HCT116 (cell line): ENCODE measurements around the gene ANXA5. TPM values are rescaled to one million over a fixed set of nuclear protein-coding genes. Genes with fewer than 3 reads are reported as not detected.

Experiments used
- ATAC-seq: fragments of 200-7000 bp; cut with Tn5 transposase; 2 replicates; pipeline ENCODE4 v1.9.1; 2020; ENCODE audit warnings: mild to moderate bottlenecking, moderate library complexity
- BruUV-seq: library from RNA; stranded (reverse); fragments of 400-500 nt; replicated peaks from 2 replicates; lab custom pipeline; 2021; lab: Mats Ljungman, UMichigan
- CTCF ChIA-PET: fragments of 300-600 bp; sonication (Branson Sonifier 250); formaldehyde crosslinking; loops from one replicate; lab custom pipeline; 2021; ENCODE audit warnings: antibody characterized with exemption; lab: Charles Lee
- POLR2A ChIA-PET: fragments of 300-600, 350-600 bp; sonication (Branson Sonifier 250); formaldehyde crosslinking; loops from one replicate; lab custom pipeline; 2021; ENCODE audit warnings: antibody characterized with exemption; lab: Charles Lee
- RAD21 ChIA-PET, 2 experiments: fragments of 300-600 bp; sonication (Branson Sonifier 250); formaldehyde crosslinking; loops; one replicate each; lab custom pipeline; 2023; ENCODE audit warnings: low total read pairs in 2 of 2; ENCODE audit not compliant: uncharacterized antibody in 2 of 2, unreplicated experiment in 2 of 2, low non-redundant PET in 1 of 2; lab: Charles Lee
- DNase-seq: peaks from one replicate; pipeline ENCODE4 v3.0.0-alpha.2; 2010; ENCODE audit warnings: low read depth, low spot score
- H2AFZ ChIP-seq: fragments of 200-600 bp; shearing (Covaris generic), sonication (generic); 2 replicates; pipeline ENCODE4 v1.6.1; 2017; ENCODE audit warnings: low read depth, mixed run types, mixed read lengths, antibody characterized with exemption, low read length; ENCODE audit not compliant: poor library complexity, severe bottlenecking
- H3K27ac ChIP-seq: 2 replicates; pipeline ENCODE4 v1.5.1; 2012; ENCODE audit warnings: low read depth, low read length
- H3K27me3 ChIP-seq: fragments of 200-600 bp; sonication (generic); 2 replicates; pipeline ENCODE4 v1.6.1; 2016; ENCODE audit warnings: mixed run types, low read length, mixed read lengths; ENCODE audit not compliant: insufficient read depth
- H3K36me3 ChIP-seq, 2 experiments: fragments of 200-500 bp in 1 of 2; fragments of 200-600 bp in 1 of 2; sonication (Bioruptor generic) in 1 of 2; sonication (generic) in 1 of 2; 2 replicates each; pipeline versions ENCODE4 v1.5.1 to v1.6.1; 2014 to 2016; ENCODE audit warnings: low read length in 2 of 2, inconsistent platforms in 1 of 2, mixed read lengths in 1 of 2, mixed run types in 1 of 2; ENCODE audit not compliant: insufficient read depth in 2 of 2, control insufficient read depth in 1 of 2
- H3K4me1 ChIP-seq, 2 experiments: fragments of 200-600 bp in 1 of 2; sonication (generic) in 1 of 2; 2 replicates each; pipeline versions ENCODE4 v1.5.1 to v1.6.1; 2012 to 2017; ENCODE audit warnings: low read length in 2 of 2, inconsistent platforms in 1 of 2, mild to moderate bottlenecking in 1 of 2, mixed read lengths in 1 of 2, mixed run types in 1 of 2, moderate library complexity in 1 of 2; ENCODE audit not compliant: insufficient read depth in 2 of 2, control insufficient read depth in 1 of 2
- H3K4me2 ChIP-seq: fragments of 200-600 bp; sonication (generic); 2 replicates; pipeline ENCODE4 v1.6.1; 2017; ENCODE audit warnings: mixed run types, low read length, mixed read lengths
- H3K4me3 ChIP-seq, 2 experiments: fragments of 200-600 bp in 1 of 2; sonication (generic) in 1 of 2; replicated peaks in 1 of 2; 2 replicates each; pipeline ENCODE4 v1.5.1; 2011 to 2016; ENCODE audit warnings: low read length in 2 of 2, control low read depth in 1 of 2, low read depth in 1 of 2, mild to moderate bottlenecking in 1 of 2, mixed read lengths in 1 of 2, mixed run types in 1 of 2
- H3K79me2 ChIP-seq: fragments of 200-600 bp; sonication (generic); 2 replicates; pipeline ENCODE4 v1.6.1; 2017; ENCODE audit warnings: mild to moderate bottlenecking, mixed run types, low read length, moderate library complexity, mixed read lengths; ENCODE audit not compliant: insufficient read depth
- H3K9ac ChIP-seq: fragments of 200-600 bp; sonication (generic); 2 replicates; pipeline ENCODE4 v1.6.1; 2016; ENCODE audit warnings: low read length, mixed read lengths
- H3K9me2 ChIP-seq: fragments of 200-600 bp; sonication (generic), shearing (Covaris generic); 2 replicates; pipeline ENCODE4 v1.6.1; 2017; ENCODE audit warnings: mixed run types, mild to moderate bottlenecking, moderate library complexity; ENCODE audit not compliant: insufficient read depth
- H3K9me3 ChIP-seq, 2 experiments: fragments of 200-500 bp in 1 of 2; fragments of 200-600 bp in 1 of 2; sonication (Bioruptor generic) in 1 of 2; sonication (generic) in 1 of 2; 2 replicates each; pipeline ENCODE4 v1.6.1; 2014 to 2017; ENCODE audit warnings: low read length in 2 of 2, mixed read lengths in 2 of 2, inconsistent platforms in 1 of 2, low read depth in 1 of 2, mild to moderate bottlenecking in 1 of 2, mixed run types in 1 of 2, moderate library complexity in 1 of 2; ENCODE audit not compliant: control insufficient read depth in 1 of 2, insufficient read depth in 1 of 2
- H4K20me1 ChIP-seq: fragments of 200-600 bp; sonication (generic), shearing (Covaris generic); 2 replicates; pipeline ENCODE4 v1.6.1; 2017; ENCODE audit warnings: mixed run types, mild to moderate bottlenecking, moderate library complexity; ENCODE audit not compliant: insufficient read depth
- ATF3 ChIP-seq: IDR thresholded peaks from 2 replicates; pipeline ENCODE4 v1.6.1; 2012
- CBX3 ChIP-seq: IDR thresholded peaks from 2 replicates; pipeline ENCODE4 v1.6.1; 2012; ENCODE audit warnings: low read depth
- CEBPB ChIP-seq: IDR thresholded peaks from 2 replicates; pipeline ENCODE4 v1.6.1; 2012; ENCODE audit warnings: low read depth
- ELF1 ChIP-seq: IDR thresholded peaks from 2 replicates; pipeline ENCODE4 v1.6.1; 2012; ENCODE audit warnings: low read depth, borderline replicate concordance
- EZH2phosphoT487 ChIP-seq: fragments of 200-600 bp; IDR thresholded peaks from 2 replicates; pipeline ENCODE4 v1.6.1; 2018; ENCODE audit warnings: antibody characterized with exemption, borderline replicate concordance
- FOSL1 ChIP-seq: IDR thresholded peaks from 2 replicates; pipeline ENCODE4 v1.6.1; 2012; ENCODE audit warnings: low read depth
- POLR2A ChIP-seq: IDR thresholded peaks from 2 replicates; pipeline ENCODE4 v1.7.0; 2011; ENCODE audit warnings: borderline replicate concordance; ENCODE audit not compliant: insufficient read depth, insufficient read length; ENCODE audit errors: extremely low read depth
- POLR2AphosphoS5 ChIP-seq: IDR thresholded peaks from 2 replicates; pipeline ENCODE4 v1.6.1; 2011; ENCODE audit warnings: mild to moderate bottlenecking, low read depth, low read length, moderate library complexity
- RAD21 ChIP-seq: IDR thresholded peaks from 2 replicates; pipeline ENCODE4 v1.6.1; 2012; ENCODE audit warnings: low read depth, mild to moderate bottlenecking
- SIN3A ChIP-seq: IDR thresholded peaks from 2 replicates; pipeline ENCODE4 v1.6.1; 2012; ENCODE audit warnings: low read depth
- SRF ChIP-seq: IDR thresholded peaks from 2 replicates; pipeline ENCODE4 v1.6.1; 2012; ENCODE audit warnings: low read depth
- TCF7L2 ChIP-seq: IDR thresholded peaks from 2 replicates; pipeline ENCODE4 v1.7.0; 2011; ENCODE audit warnings: borderline replicate concordance, inconsistent platforms; ENCODE audit not compliant: insufficient read depth, insufficient read length; ENCODE audit errors: extremely low read depth
- YY1 ChIP-seq: IDR thresholded peaks from 2 replicates; pipeline ENCODE4 v1.6.1; 2011; ENCODE audit warnings: low read length, low read depth, moderate library complexity, mild to moderate bottlenecking; ENCODE audit not compliant: insufficient replicate concordance; ENCODE audit errors: extremely low read depth
- ZFX ChIP-seq: fragments of 450-650 bp; IDR thresholded peaks from 2 replicates; pipeline ENCODE4 v1.6.1; 2017
- ZNF274 ChIP-seq: fragments of 200-500 bp; sonication (Bioruptor generic); IDR thresholded peaks from 2 replicates; pipeline ENCODE4 v1.6.1; 2014; ENCODE audit warnings: mild to moderate bottlenecking, low read depth, low read length, inconsistent platforms
- intact Hi-C: fragments of 100-400 bp; cut with micrococcal nuclease; formaldehyde crosslinking; loops from 2 replicates; pipeline ENCODE4 v1.10.0; 2022
- total RNA-seq: library from RNA; stranded (reverse); gene quantifications from one replicate; pipeline ENCODE4 v1.2.1, GENCODE V29; 2021; ENCODE audit not compliant: unreplicated experiment
- TF ChIP-seq, protein P1 (sequence below): IDR thresholded peaks from 2 replicates; pipeline ENCODE4 v1.6.1; 2012
- TF ChIP-seq, protein P2 (sequence below), 3 experiments: fragments of 200-600 bp in 1 of 3; sonication (generic) in 1 of 3; IDR thresholded peaks in 2 of 3; conservative IDR thresholded peaks in 1 of 3; 2 replicates each; pipeline ENCODE4 v1.5.1; 2012 to 2017; ENCODE audit warnings: low read depth in 2 of 3, low read length in 2 of 3, antibody characterized with exemption in 1 of 3, borderline replicate concordance in 1 of 3, control low read depth in 1 of 3, mild to moderate bottlenecking in 1 of 3, mixed read lengths in 1 of 3, mixed run types in 1 of 3, moderate library complexity in 1 of 3; ENCODE audit not compliant: insufficient read depth in 1 of 3
- TF ChIP-seq, protein P3 (sequence below): IDR thresholded peaks from 2 replicates; pipeline ENCODE4 v1.6.1; 2011; ENCODE audit warnings: mild to moderate bottlenecking, low read length, moderate library complexity; ENCODE audit not compliant: insufficient replicate concordance; ENCODE audit errors: extremely low read depth

Gene ANXA5
- total RNA-seq, 1 experiment from 2014 or later: 186 TPM

GRCh38 chr4:121721700-121722099, 24.9 kb upstream of the ANXA5 start:
- no peaks in the 10 kb centered on the region for H3K9me3 ChIP-seq
- no peak overlapping the region for H3K9ac ChIP-seq
- no peak overlapping the region for H3K27ac ChIP-seq
- BruUV-seq: no TSS peak
- H3K9me2 ChIP-seq: no peaks in the 10 kb centered on the region
- H3K4me2 ChIP-seq: no peak overlapping the region
- H3K27me3 ChIP-seq: no peaks in the 10 kb centered on the region
- TF ChIP-seq POLR2A (no peak), CBX3 (no peak), ZNF274 (no peak), ATF3 (no peak), ELF1 (no peak)
- H3K4me3 ChIP-seq: no peak overlapping the region
- no peaks in the 10 kb centered on the region for H3K79me2 ChIP-seq
- RAD21 ChIA-PET: no interaction called here
- ATAC-seq: no peak
- H2AFZ ChIP-seq: no peak overlapping the region
- H3K36me3 ChIP-seq: no peaks in the 10 kb centered on the region
- peaks cover 0 to 5% of the 10 kb centered on the region in 2 experiments; a peak in 1 of 4 replicates for H3K4me1 ChIP-seq
- intact Hi-C loops: no loop called here
- no peaks in the 10 kb centered on the region for H4K20me1 ChIP-seq
- POLR2A ChIA-PET: no interaction called here
- CTCF ChIA-PET: no interaction called here
- DNase-seq: no peak

- DNase-seq (no peak), ATAC-seq (no peak)
- Histone ChIP-seq H2AFZ (no peak overlapping the region), H3K27ac (no peak overlapping the region), H3K9ac (no peak overlapping the region), H3K9me2 (no peaks in the 10 kb centered on the region), H3K4me1 (no peaks in the 10 kb centered on the region), H4K20me1 (no peaks in the 10 kb centered on the region), H3K79me2 (no peaks in the 10 kb centered on the region), H3K4me3 (no peak overlapping the region), H3K9me3 (no peaks in the 10 kb centered on the region), H3K4me2 (no peak overlapping the region), H3K36me3 (no peaks in the 10 kb centered on the region), H3K27me3 (no peaks in the 10 kb centered on the region)
- ChIA-PET POLR2A (no interaction called here), RAD21 (no interaction called here), CTCF (no interaction called here)
- no TSS peak for BruUV-seq
- intact Hi-C loops: no loop called here
- no peak for TF ChIP-seq CEBPB
- TF ChIP-seq TCF7L2: no peak
- TF ChIP-seq, protein P1, sequence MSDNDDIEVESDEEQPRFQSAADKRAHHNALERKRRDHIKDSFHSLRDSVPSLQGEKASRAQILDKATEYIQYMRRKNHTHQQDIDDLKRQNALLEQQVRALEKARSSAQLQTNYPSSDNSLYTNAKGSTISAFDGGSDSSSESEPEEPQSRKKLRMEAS: no peak
- no peak for TF ChIP-seq SRF
- TF ChIP-seq YY1: no peak
- no peak for TF ChIP-seq ZFX
- TF ChIP-seq SIN3A: no peak
- no peak for TF ChIP-seq ZNF274
- no peak for TF ChIP-seq ATF3
- TF ChIP-seq FOSL1: no peak
- TF ChIP-seq, protein P2, sequence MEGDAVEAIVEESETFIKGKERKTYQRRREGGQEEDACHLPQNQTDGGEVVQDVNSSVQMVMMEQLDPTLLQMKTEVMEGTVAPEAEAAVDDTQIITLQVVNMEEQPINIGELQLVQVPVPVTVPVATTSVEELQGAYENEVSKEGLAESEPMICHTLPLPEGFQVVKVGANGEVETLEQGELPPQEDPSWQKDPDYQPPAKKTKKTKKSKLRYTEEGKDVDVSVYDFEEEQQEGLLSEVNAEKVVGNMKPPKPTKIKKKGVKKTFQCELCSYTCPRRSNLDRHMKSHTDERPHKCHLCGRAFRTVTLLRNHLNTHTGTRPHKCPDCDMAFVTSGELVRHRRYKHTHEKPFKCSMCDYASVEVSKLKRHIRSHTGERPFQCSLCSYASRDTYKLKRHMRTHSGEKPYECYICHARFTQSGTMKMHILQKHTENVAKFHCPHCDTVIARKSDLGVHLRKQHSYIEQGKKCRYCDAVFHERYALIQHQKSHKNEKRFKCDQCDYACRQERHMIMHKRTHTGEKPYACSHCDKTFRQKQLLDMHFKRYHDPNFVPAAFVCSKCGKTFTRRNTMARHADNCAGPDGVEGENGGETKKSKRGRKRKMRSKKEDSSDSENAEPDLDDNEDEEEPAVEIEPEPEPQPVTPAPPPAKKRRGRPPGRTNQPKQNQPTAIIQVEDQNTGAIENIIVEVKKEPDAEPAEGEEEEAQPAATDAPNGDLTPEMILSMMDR (IDR thresholded peaks at IDR 0.05 in 2 of 3, conservative IDR thresholded peaks at IDR 0.05 in 1 of 3; ENCODE audit: borderline replicate concordance in 1 of 3, insufficient read depth in 1 of 3, low read depth in 2 of 3, low read length in 2 of 3): no peak
- TF ChIP-seq CBX3: no peak
- no peak for TF ChIP-seq POLR2AphosphoS5
- TF ChIP-seq EZH2phosphoT487: no peak
- TF ChIP-seq RAD21: no peak
- TF ChIP-seq, protein P3, sequence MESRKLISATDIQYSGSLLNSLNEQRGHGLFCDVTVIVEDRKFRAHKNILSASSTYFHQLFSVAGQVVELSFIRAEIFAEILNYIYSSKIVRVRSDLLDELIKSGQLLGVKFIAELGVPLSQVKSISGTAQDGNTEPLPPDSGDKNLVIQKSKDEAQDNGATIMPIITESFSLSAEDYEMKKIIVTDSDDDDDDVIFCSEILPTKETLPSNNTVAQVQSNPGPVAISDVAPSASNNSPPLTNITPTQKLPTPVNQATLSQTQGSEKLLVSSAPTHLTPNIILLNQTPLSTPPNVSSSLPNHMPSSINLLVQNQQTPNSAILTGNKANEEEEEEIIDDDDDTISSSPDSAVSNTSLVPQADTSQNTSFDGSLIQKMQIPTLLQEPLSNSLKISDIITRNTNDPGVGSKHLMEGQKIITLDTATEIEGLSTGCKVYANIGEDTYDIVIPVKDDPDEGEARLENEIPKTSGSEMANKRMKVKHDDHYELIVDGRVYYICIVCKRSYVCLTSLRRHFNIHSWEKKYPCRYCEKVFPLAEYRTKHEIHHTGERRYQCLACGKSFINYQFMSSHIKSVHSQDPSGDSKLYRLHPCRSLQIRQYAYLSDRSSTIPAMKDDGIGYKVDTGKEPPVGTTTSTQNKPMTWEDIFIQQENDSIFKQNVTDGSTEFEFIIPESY: no peak
Measured at GRCh38 chr4:121720109-121720508, 23.3 kb upstream of the ANXA5 start.
